Sigmoid colon (tissue), 7 donors: ENCODE measurements around the gene SNTB2. TPM values are rescaled to one million over a fixed set of nuclear protein-coding genes. Genes with fewer than 3 reads are reported as not detected.

Experiments
- DNase-seq: peaks from one replicate; pipeline ENCODE4 v3.0.0-alpha.2; 2019
- H3K27ac ChIP-seq, 4 donors: fragments of 200-600 bp; sonication (generic); one replicate each; pipeline ENCODE4 v1.5.1; 2016 to 2019; ENCODE audit warnings: mild to moderate bottlenecking in 1 of 4
- H3K27me3 ChIP-seq, 3 donors: fragments of 200-600 bp; sonication (generic); one replicate each; pipeline ENCODE4 v1.5.1; 2019; ENCODE audit warnings: mild to moderate bottlenecking in 1 of 3
- H3K36me3 ChIP-seq, 4 donors: fragments of 200-600 bp; sonication (generic); one replicate each; pipeline ENCODE4 v1.5.1; 2016 to 2019
- H3K4me1 ChIP-seq, 4 donors: fragments of 200-600 bp; sonication (generic); one replicate each; pipeline ENCODE4 v1.5.1; 2017 to 2019
- H3K4me3 ChIP-seq, 4 donors: fragments of 200-600 bp; sonication (generic); one replicate each; pipeline ENCODE4 v1.5.1; 2017 to 2019; ENCODE audit warnings: mild to moderate bottlenecking in 2 of 4, moderate library complexity in 1 of 4
- H3K9me3 ChIP-seq, 4 donors: fragments of 200-600 bp in 3 of 4; sonication (generic) in 3 of 4; one replicate each; pipeline versions ENCODE4 v1.5.1 to v1.6.1; 2013 to 2019
- EP300 ChIP-seq, 4 donors: sonication (generic); formaldehyde crosslinking; IDR thresholded peaks; one replicate each; pipeline ENCODE4 v1.6.1; 2017; ENCODE audit warnings: antibody characterized with exemption in 4 of 4
- POLR2A ChIP-seq, 2 donors: fragments of 450-650 bp; IDR thresholded peaks; one replicate each; pipeline ENCODE4 v1.6.1; 2016; ENCODE audit warnings: antibody characterized with exemption in 2 of 2, mild to moderate bottlenecking in 2 of 2, moderate library complexity in 2 of 2
- POLR2AphosphoS5 ChIP-seq, 4 donors: sonication (generic); formaldehyde crosslinking; IDR thresholded peaks; one replicate each; pipeline ENCODE4 v1.6.1; 2017; ENCODE audit warnings: antibody characterized with exemption in 4 of 4
- WGBS, 2 donors: extraction: QIAGEN DNeasy Blood & Tissue Kit; methylation state at CpG; one replicate each; pipeline ENCODE4 v1.1.7; 2013; 5-methylcytosine and 5-hydroxymethylcytosine counted together
- intact Hi-C: fragments of 100-400 bp; cut with DNase I; formaldehyde crosslinking; loops from one replicate; pipeline ENCODE4 v1.15.1; 2023
- polyA plus RNA-seq, 3 donors: library from polyadenylated mRNA; stranded (reverse); fragments of 200-250 nt; gene quantifications; one replicate each; pipeline ENCODE4 v1.2.3, GENCODE V29; 2013
- total RNA-seq, 4 donors: library from RNA; depleted of rRNA; stranded (reverse); fragments of >200 nt; gene quantifications; one replicate each; pipeline ENCODE4 v1.1.0, GENCODE V29; 2016
- TF ChIP-seq, protein P1 (sequence below), 4 experiments: fragments of 450-650 bp in 3 of 4; fragments of 200-600 bp in 1 of 4; IDR thresholded peaks; one replicate each; pipeline ENCODE4 v1.5.1; 2016 to 2019; ENCODE audit warnings: antibody characterized with exemption in 4 of 4, mild to moderate bottlenecking in 3 of 4, moderate library complexity in 2 of 4
- donor health status: healthy with polysubstance abuse.
- donor health status: Bipolar disorder and iron deficiency.
- donor health status: healthy.

SNTB2 gene
- total and polyA plus RNA-seq, 7 donors = 4.2 to 38.2 (median 23.2) TPM

DNA sequence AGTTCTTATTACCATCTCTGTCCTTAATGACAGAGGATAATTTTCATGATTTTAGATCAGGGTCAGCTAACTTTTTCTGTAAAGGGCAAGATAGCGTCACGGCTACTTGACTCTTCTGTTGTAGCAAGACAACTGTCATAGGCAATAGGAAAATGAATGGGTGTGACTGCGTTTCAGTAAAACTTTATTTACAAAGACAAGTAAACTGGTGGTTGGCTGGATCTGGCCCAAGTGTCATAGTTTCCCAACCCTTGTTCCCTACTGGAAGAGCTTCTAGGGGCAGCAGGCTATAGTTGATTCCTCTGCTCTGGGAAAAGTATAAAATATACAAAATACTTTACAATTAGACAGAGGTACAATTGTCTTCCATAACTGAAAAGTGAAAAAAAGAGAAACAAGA is 73.5 kb downstream of the SNTB2 start:
- 54 to 85% methylated on average over 3 of the region's 3 CpGs for WGBS, 2 donors
- no peaks in the 10 kb centered on the region for H3K9me3 ChIP-seq
- intact Hi-C loops = no loop called here
- no peak for TF ChIP-seq POLR2AphosphoS5 (IDR thresholded peaks at IDR 0.05)
- TF ChIP-seq, protein P1, sequence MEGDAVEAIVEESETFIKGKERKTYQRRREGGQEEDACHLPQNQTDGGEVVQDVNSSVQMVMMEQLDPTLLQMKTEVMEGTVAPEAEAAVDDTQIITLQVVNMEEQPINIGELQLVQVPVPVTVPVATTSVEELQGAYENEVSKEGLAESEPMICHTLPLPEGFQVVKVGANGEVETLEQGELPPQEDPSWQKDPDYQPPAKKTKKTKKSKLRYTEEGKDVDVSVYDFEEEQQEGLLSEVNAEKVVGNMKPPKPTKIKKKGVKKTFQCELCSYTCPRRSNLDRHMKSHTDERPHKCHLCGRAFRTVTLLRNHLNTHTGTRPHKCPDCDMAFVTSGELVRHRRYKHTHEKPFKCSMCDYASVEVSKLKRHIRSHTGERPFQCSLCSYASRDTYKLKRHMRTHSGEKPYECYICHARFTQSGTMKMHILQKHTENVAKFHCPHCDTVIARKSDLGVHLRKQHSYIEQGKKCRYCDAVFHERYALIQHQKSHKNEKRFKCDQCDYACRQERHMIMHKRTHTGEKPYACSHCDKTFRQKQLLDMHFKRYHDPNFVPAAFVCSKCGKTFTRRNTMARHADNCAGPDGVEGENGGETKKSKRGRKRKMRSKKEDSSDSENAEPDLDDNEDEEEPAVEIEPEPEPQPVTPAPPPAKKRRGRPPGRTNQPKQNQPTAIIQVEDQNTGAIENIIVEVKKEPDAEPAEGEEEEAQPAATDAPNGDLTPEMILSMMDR (IDR thresholded peaks at IDR 0.05) = no peak
- no peak for TF ChIP-seq POLR2A (IDR thresholded peaks at IDR 0.05)
- no peak for TF ChIP-seq EP300 (IDR thresholded peaks at IDR 0.05)
- H3K36me3 ChIP-seq = peaks cover 0 to 14% (median 9%) of the 10 kb centered on the region in 4 donors
- no peak overlapping the region for H3K4me3 ChIP-seq
- peaks cover 0 to 4% (median 0%) of the 10 kb centered on the region in 4 donors for H3K4me1 ChIP-seq
- no peak for DNase-seq
- no peaks in the 10 kb centered on the region for H3K27me3 ChIP-seq
- H3K27ac ChIP-seq = no peak overlapping the region

DNA sequence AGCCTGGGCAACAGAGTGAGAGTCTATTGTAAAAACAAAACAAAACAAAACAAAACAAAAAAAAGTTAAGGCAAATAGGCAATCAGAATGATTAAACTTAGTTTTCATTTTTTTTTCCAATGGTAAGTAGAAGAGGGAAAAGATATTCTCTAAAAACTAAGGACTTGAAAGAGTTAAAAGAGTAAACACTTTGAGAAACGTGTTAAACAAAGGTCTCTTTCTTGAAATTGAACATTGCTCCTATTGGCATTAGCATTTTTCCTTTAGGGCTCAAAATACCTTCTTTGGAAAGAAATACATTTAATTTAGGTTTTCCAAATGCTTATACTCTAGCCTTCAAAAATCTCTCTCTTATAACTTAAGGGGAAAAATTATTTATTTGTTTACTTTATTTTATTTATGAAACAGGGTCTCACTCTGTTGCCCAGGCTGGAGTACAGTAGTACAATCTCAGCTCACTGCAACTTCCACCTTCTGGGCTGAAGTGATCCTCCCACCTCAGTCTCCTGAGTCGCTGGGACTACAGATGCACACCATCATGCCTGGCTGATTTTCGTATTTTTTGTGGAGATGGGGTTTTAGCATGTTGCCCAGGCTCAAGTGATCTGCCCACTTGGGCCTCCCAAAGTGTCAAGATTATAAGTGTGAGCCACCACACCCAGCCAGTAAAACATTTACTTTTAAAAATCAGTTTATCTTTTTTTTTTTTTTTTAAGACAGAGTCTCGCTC is 79.5 kb downstream of the SNTB2 start:
- H3K36me3 ChIP-seq = peaks cover 0 to 13% (median 0%) of the 10 kb centered on the region in 4 donors
- no peaks in the 10 kb centered on the region for H3K4me1 ChIP-seq
- no peak for DNase-seq
- H3K27ac ChIP-seq = no peak overlapping the region
- TF ChIP-seq EP300 (IDR thresholded peaks at IDR 0.05) (no peak), POLR2AphosphoS5 (IDR thresholded peaks at IDR 0.05) (no peak), POLR2A (IDR thresholded peaks at IDR 0.05) (no peak)
- TF ChIP-seq, protein P1 (IDR thresholded peaks at IDR 0.05) = no peak
- intact Hi-C loops = no loop called here
- no peak overlapping the region for H3K4me3 ChIP-seq
- H3K27me3 ChIP-seq = no peaks in the 10 kb centered on the region
- WGBS, 2 donors = 52 to 83% methylated on average over 4 of the region's 4 CpGs
- no peaks in the 10 kb centered on the region for H3K9me3 ChIP-seq

DNA sequence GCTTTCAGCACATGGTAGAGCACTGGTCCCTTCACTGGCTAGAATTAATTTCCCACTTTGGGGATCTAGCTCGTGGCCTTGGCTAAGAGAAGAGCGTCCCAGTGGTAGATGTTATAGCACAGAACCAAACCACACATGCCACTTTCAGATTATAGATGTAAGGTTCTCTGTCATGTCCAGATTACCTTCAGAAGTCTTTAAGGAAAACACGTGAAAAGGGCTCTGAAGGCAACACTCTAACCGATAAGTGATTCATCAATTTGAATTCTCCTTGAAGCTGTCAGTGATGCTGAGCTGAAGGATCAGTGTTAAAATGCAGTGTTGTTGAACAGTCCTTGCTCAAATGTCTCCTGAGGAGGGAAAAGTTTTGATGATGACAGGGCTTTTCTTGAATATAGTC is 80.7 kb downstream of the SNTB2 start:
- Histone ChIP-seq H3K4me1 (no peaks in the 10 kb centered on the region), H3K9me3 (no peaks in the 10 kb centered on the region), H3K36me3 (peaks cover 0 to 17% (median 0%) of the 10 kb centered on the region in 4 donors), H3K27me3 (no peaks in the 10 kb centered on the region), H3K27ac (no peak overlapping the region), H3K4me3 (no peak overlapping the region)
- TF ChIP-seq POLR2A (IDR thresholded peaks at IDR 0.05) (no peak), EP300 (IDR thresholded peaks at IDR 0.05) (no peak), POLR2AphosphoS5 (IDR thresholded peaks at IDR 0.05) (no peak)
- TF ChIP-seq, protein P1 (IDR thresholded peaks at IDR 0.05) = no peak
- WGBS, 2 donors = 94% methylated on average over 4 of the region's 4 CpGs
- DNase-seq = no peak
- intact Hi-C loops = no loop called here

DNA sequence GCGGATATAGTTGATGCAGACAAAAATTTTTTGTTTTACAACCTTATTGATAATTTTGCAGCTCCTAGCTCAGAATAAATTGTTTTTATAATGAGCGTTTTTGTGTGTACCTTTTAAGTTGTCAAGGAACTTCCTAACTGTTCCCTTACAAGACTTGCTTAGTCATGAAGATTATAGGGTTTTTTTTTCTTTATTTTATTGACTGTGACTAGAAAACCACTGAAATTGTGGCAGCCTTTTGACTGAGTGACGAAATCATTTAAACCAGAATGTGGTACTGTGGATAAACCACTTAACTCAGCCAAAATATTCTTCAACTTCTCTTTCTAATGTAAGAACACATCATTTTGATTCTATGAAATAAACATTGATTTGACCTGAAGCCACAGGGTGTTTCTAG is 83.4 kb downstream of the SNTB2 start:
- TF ChIP-seq, protein P1 (IDR thresholded peaks at IDR 0.05) = no peak
- no peak for TF ChIP-seq POLR2AphosphoS5 (IDR thresholded peaks at IDR 0.05)
- H3K4me1 ChIP-seq = peaks cover 0 to 4% (median 4%) of the 10 kb centered on the region in 4 donors
- peaks cover 0 to 28% (median 0%) of the 10 kb centered on the region in 4 donors for H3K36me3 ChIP-seq
- H3K9me3 ChIP-seq = no peaks in the 10 kb centered on the region
- no peak for DNase-seq
- 67 to 78% methylated on average over 3 of the region's 3 CpGs for WGBS, 2 donors
- no peak overlapping the region for H3K4me3 ChIP-seq
- no peaks in the 10 kb centered on the region for H3K27me3 ChIP-seq
- H3K27ac ChIP-seq = no peak overlapping the region
- intact Hi-C loops = no loop called here

DNA sequence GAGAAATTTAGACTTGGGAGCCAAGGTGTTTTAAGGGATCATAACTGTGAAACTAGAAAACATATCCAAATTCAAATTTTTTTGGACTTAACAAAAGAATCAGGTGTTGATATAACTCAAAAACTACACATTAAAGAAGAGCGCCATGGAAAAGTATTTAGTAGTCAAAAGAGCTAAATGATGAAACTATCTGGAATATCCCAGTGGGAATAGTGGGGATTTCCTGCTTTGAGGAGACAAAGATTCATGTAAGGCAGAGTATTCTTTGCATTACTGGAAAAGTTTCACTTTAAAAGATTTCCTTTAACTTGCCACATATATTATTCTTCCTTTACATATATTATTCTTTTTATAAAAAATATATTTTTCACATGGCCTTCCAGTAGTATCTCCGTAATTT is 83.9 kb downstream of the SNTB2 start:
- WGBS, 2 donors = 93 to 94% methylated on average over 2 of the region's 2 CpGs
- no peaks in the 10 kb centered on the region for H3K9me3 ChIP-seq
- no peak overlapping the region for H3K27ac ChIP-seq
- DNase-seq = no peak
- H3K4me1 ChIP-seq = peaks cover 0 to 9% (median 8%) of the 10 kb centered on the region in 4 donors
- TF ChIP-seq EP300 (IDR thresholded peaks at IDR 0.05) = no peak
- TF ChIP-seq POLR2A (IDR thresholded peaks at IDR 0.05) = no peak
- TF ChIP-seq, protein P1 (IDR thresholded peaks at IDR 0.05) = no peak
- TF ChIP-seq POLR2AphosphoS5 (IDR thresholded peaks at IDR 0.05) = no peak
- H3K4me3 ChIP-seq = no peak overlapping the region
- H3K27me3 ChIP-seq = no peaks in the 10 kb centered on the region
- intact Hi-C loops = no loop called here
- H3K36me3 ChIP-seq = peaks cover 0 to 28% (median 0%) of the 10 kb centered on the region in 4 donors
